Adrenal gland (tissue), 12 donors: ENCODE measurements around the gene KIF1A. TPM values are rescaled to one million over a fixed set of nuclear protein-coding genes. Genes with fewer than 3 reads are reported as not detected.

Experiments
- DNase-seq, 7 donors: peaks; one replicate each; pipeline ENCODE4 v3.0.0-alpha.2; 2019 to 2020
- H3K27ac ChIP-seq, 5 donors: fragments of 200-600 bp; sonication (generic) in 4 of 5; 1 replicate in 3 of 5; 2 replicates in 2 of 5; pipeline versions ENCODE4 v1.5.1 to v1.8.0; 2016 to 2020; ENCODE audit warnings: mild to moderate bottlenecking in 1 of 5
- H3K27me3 ChIP-seq: fragments of 200-600 bp; 2 replicates; pipeline ENCODE4 v1.8.0; 2021
- H3K36me3 ChIP-seq, 2 donors: fragments of 200-600 bp; replicated peaks in 1 of 2; 1 replicate in 1 of 2; 2 replicates in 1 of 2; pipeline versions ENCODE4 v1.5.1 to v1.8.0; 2018 to 2022
- H3K4me1 ChIP-seq, 2 donors: fragments of 200-600 bp; replicated peaks in 1 of 2; 1 replicate in 1 of 2; 2 replicates in 1 of 2; pipeline versions ENCODE4 v1.5.1 to v1.8.0; 2018 to 2021
- H3K4me3 ChIP-seq, 4 donors: fragments of 200-600 bp; sonication (generic) in 3 of 4; one replicate each; pipeline ENCODE4 v1.5.1; 2016 to 2018
- H3K9me3 ChIP-seq, 3 donors: fragments of 200-600 bp; sonication (generic) in 1 of 3; replicated peaks in 1 of 3; 1 replicate in 2 of 3; 2 replicates in 1 of 3; pipeline versions ENCODE4 v1.5.1 to v1.8.0; 2016 to 2021
- CTCF ChIP-seq, 6 experiments: fragments of 450-650 bp in 4 of 6; fragments of 200-600 bp in 2 of 6; sonication (generic) in 1 of 6; IDR thresholded peaks; 1 replicate in 5 of 6; 2 replicates in 1 of 6; pipeline versions ENCODE4 v1.5.1 to v1.8.0; 2016 to 2021; ENCODE audit warnings: antibody characterized with exemption in 6 of 6, mild to moderate bottlenecking in 2 of 6, moderate library complexity in 1 of 6
- POLR2A ChIP-seq, 2 donors: fragments of 450-650 bp; IDR thresholded peaks; one replicate each; pipeline ENCODE4 v1.6.1; 2017; ENCODE audit warnings: antibody characterized with exemption in 2 of 2, mild to moderate bottlenecking in 2 of 2, moderate library complexity in 1 of 2
- WGBS, 4 donors: extraction: QIAGEN DNeasy Blood & Tissue Kit in 2 of 4; methylation state at CpG; one replicate each; pipeline versions ENCODE4 v1.1.5 to v1.1.7; 2013 to 2017; 5-methylcytosine and 5-hydroxymethylcytosine counted together
- intact Hi-C, 2 donors: fragments of 100-400 bp; cut with DNase I; formaldehyde crosslinking; loops; one replicate each; pipeline versions ENCODE4 v1.14.1 to v1.15.0; 2022 to 2023
- polyA plus RNA-seq, 3 donors: library from polyadenylated mRNA; stranded (reverse); fragments of 200-250 nt in 2 of 3; fragments of 350-450 nt in 1 of 3; fragmentation: Illumina TruSeq in 1 of 3; extraction: RNeasy Lipid Tissue Mini Kit (QIAGEN cat#74804) in 1 of 3; gene quantifications; one replicate each; pipeline ENCODE4 v1.2.3, GENCODE V29; 2013 to 2014
- total RNA-seq, 9 donors: library from RNA; depleted of rRNA in 4 of 9; stranded (reverse); fragments of >200 nt in 4 of 9; fragments of 120-200 nt in 1 of 9; fragmentation: NEBNext Ultra II Directional in 1 of 9; extraction: Animal tissue kit (Norgen Biotek cat#: 25700) in 1 of 9; gene quantifications; one replicate each; pipeline versions ENCODE4 v1.1.0 to v1.2.4, GENCODE V29; 2013 to 2023
- donor health status: healthy with polysubstance abuse.
- donor health status: Bipolar disorder and iron deficiency.
- donor health status: DM: yes; HTN: yes; CAD: no.
- donor health status: DM: no; HTN: no; CAD: no.
- donor health status: DM: no; HTN: no; CAD: no.
- donor health status: DM: yes; HTN: yes; CAD: no.

KIF1A gene
- total and polyA plus RNA-seq, 12 donors: 0.35 to 106 (median 11.5) TPM

GRCh38 chr2:240728361-240728760 is 91.7 kb downstream of the KIF1A start:
- Histone ChIP-seq H3K27ac (no peak overlapping the region), H3K27me3 (no peaks in the 10 kb centered on the region), H3K4me3 (no peak overlapping the region), H3K36me3 (no peaks in the 10 kb centered on the region), H3K9me3 (no peaks in the 10 kb centered on the region), H3K4me1 (no peaks in the 10 kb centered on the region)
- DNase-seq: no peak
- WGBS, 4 donors: 81 to 89% (median 87%) methylated on average over 8 to 10 of the region's 10 CpGs
- TF ChIP-seq CTCF (IDR thresholded peaks at IDR 0.05) (no peak), POLR2A (IDR thresholded peaks at IDR 0.05) (no peak)
- intact Hi-C loops: no loop called here

GRCh38 chr2:240727913-240728312 is 92.1 kb downstream of the KIF1A start:
- H3K9me3 ChIP-seq: no peaks in the 10 kb centered on the region
- DNase-seq: no peak
- H3K36me3 ChIP-seq: no peaks in the 10 kb centered on the region
- 85 to 92% (median 90%) methylated on average over 10 to 15 of the region's 15 CpGs for WGBS, 4 donors
- TF ChIP-seq POLR2A (IDR thresholded peaks at IDR 0.05): no peak
- no peak for TF ChIP-seq CTCF (IDR thresholded peaks at IDR 0.05)
- intact Hi-C loops: no loop called here
- no peaks in the 10 kb centered on the region for H3K4me1 ChIP-seq
- no peaks in the 10 kb centered on the region for H3K27me3 ChIP-seq
- H3K4me3 ChIP-seq: no peak overlapping the region
- H3K27ac ChIP-seq: no peak overlapping the region

- no peaks in the 10 kb centered on the region for H3K36me3 ChIP-seq
- H3K27ac ChIP-seq: no peak overlapping the region
- intact Hi-C loops: no loop called here
- DNase-seq: no peak
- no peaks in the 10 kb centered on the region for H3K27me3 ChIP-seq
- TF ChIP-seq CTCF (IDR thresholded peaks at IDR 0.05) (no peak), POLR2A (IDR thresholded peaks at IDR 0.05) (no peak)
- no peaks in the 10 kb centered on the region for H3K9me3 ChIP-seq
- 81 to 87% (median 83%) methylated on average over 8 to 14 of the region's 14 CpGs for WGBS, 4 donors
- no peaks in the 10 kb centered on the region for H3K4me1 ChIP-seq
- H3K4me3 ChIP-seq: no peak overlapping the region
These were observed 92.6 kb downstream of the KIF1A start for GRCh38 chr2:240727439-240727838.

GRCh38 chr2:240726876-240727275 is 93.1 kb downstream of the KIF1A start:
- H3K27ac ChIP-seq: no peak overlapping the region
- no peaks in the 10 kb centered on the region for H3K36me3 ChIP-seq
- WGBS, 4 donors: 77 to 90% (median 86%) methylated on average over 12 to 14 of the region's 14 CpGs
- H3K27me3 ChIP-seq: no peaks in the 10 kb centered on the region
- no peak overlapping the region for H3K4me3 ChIP-seq
- no peaks in the 10 kb centered on the region for H3K9me3 ChIP-seq
- H3K4me1 ChIP-seq: no peaks in the 10 kb centered on the region
- no peak for TF ChIP-seq CTCF (IDR thresholded peaks at IDR 0.05)
- no peak for TF ChIP-seq POLR2A (IDR thresholded peaks at IDR 0.05)
- intact Hi-C loops: no loop called here
- no peak for DNase-seq
